Stimulated activated CD8-positive, alpha-beta memory T cell treated with anti-CD3 and anti-CD28 coated beads, Interleukin-15, amount 100 ng/mL, for 24 hours (primary cell): ENCODE results near the gene ERG28.
A peak's percentile ranks its signal among the peaks of the same experiment; 100 is the strongest.

Experiments used
- DNase-seq: peaks from one replicate; pipeline ENCODE4 v3.0.0-alpha.2; 2020; ENCODE audit warnings: low read depth

ERG28 gene

GRCh38 chr14:75658957-75659356 lies 1.7 kb downstream of the ERG28 start:
- DNase-seq, result no peak

GRCh38 chr14:75657331-75657730 lies 3.3 kb downstream of the ERG28 start:
- no peak for DNase-seq

DNA sequence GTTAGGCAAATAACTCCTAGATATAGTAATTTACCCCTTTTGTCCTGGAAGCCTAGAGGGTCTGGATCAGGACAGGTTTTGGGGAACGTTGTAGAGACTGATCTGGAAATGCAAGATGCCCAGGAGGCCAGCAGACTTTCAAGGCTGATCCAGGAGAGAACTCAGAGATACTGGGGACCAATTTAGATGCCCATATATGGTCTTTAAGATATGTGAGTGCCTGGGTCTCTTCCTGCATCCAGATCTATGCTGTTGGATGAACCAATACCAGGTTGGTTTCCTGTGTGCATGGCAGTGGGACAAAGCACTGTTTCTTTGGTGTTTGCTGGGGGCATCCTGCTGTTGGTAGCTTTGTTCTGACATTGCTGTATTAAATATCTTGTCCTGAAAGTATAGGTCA lies 5.4 kb downstream of the ERG28 start:
- DNase-seq, result no peak

- peak; percentile 70 for DNase-seq
Observed at GRCh38 chr14:75654127-75654732, 6.4 kb downstream of the ERG28 start.

GRCh38 chr14:75653563-75653962 lies 7.1 kb downstream of the ERG28 start:
- DNase-seq, result no peak

DNA sequence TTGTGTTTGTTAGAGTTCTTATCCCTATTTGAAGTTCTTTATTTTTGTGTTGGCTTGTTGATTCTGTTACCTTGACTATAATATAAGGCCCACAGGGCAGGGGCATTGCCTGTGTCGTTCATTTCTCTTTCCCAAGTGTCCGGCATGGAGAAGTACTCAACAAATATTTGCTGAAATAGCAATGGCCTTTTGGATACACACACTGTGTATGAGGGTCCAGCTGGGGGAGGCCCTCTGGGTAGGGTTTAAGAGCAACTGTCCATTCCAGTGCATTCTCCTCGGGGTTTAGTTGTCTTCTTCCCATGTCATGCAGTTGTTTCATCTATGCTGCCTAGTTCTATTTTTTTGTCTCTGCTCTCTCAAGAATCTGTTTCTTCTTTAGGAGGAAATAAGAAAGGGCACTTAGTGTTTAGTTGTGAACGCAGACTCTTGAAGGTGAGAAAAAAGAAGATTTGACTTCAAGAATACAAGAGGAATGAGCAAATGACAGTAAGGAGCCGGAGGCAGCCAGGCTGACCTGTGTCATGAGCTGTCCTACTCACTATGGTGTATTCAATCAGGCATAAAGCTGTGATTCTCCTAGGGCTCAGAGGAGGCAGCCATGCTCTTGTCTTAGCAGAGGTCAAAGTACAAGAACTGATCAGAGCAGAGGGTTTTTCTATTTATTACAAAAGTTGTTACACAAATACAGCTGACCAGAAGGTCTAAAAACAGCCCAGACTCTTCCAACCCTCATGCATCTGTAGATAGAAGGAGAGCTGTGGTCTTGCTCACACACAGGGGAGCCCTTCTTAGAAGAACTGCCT lies 10.2 kb downstream of the ERG28 start:
- DNase-seq, result no peak

GRCh38 chr14:75649773-75650172 lies 10.9 kb downstream of the ERG28 start:
- no peak for DNase-seq

- no peak for DNase-seq
Observed at GRCh38 chr14:75649337-75649736, 11.3 kb downstream of the ERG28 start.

- no peak for DNase-seq
Observed at GRCh38 chr14:75648066-75648838, 12.4 kb downstream of the ERG28 start.

GRCh38 chr14:75647640-75648039 lies 13.0 kb downstream of the ERG28 start:
- DNase-seq, result no peak

DNA sequence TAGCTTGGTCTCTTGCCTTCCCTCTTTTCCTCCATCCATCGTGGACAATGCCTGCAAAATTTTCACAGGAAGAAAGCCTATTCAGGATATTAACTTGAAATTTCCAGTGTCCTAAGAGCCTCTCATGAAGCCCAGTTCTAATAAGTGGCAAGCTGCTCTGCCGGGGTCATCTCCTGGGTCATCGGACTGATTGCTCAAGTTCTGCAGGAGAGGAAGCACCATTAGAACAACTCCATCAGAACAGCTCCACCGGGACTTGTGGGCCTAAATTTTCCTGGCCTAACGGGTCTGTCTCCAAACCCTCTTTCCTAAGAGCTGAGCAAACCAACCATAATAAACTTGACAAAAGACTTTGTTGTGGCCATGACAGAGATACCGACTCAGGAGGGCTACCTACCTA lies 13.9 kb downstream of the ERG28 start:
- DNase-seq, result no peak

- DNase-seq, result no peak
Observed at GRCh38 chr14:75645056-75645455, 15.6 kb downstream of the ERG28 start.

GRCh38 chr14:75643985-75644384 lies 16.7 kb downstream of the ERG28 start:
- DNase-seq, result no peak

GRCh38 chr14:75640876-75641275 lies 19.8 kb downstream of the ERG28 start:
- no peak for DNase-seq

- DNase-seq, result no peak
Observed at GRCh38 chr14:75636100-75636692, 24.5 kb downstream of the ERG28 start.

DNA sequence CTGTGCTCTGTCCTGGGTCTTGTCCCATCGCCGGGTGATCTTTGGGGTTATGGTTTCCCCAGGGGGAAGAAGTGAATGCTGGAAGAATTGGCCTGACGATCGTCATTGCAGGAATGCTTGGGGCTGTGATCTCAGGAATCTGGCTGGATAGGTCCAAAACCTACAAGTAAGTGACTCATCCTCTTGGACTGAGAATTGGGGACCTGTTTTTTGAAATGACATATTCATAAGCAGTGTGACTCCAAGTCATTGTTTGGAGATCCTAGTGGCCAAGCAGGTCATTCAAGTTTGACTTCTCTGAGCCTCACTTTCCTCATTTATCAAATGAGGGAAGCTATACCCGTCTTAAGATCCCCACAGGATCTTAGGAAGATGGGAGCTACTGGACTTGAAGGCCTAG lies 25.8 kb downstream of the ERG28 start:
- DNase-seq, result no peak

DNA sequence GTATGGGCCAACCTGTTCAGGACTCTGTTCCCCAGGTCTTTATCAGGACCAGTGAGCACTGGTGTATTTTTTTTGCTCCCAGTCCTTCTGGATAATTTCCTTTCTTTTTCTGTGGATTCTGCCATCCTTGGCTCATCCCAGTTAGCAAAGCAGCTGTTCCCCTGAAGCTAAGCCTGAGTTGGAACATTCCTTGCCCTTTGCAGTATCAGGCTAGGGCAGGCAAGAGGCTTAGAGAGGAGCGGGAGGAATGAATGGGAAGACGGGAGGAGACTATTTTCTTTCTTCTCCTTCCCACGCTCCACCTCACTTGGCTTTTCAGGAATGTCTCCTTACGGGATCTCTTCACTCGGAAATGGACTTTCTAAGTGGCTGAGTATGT lies 29.2 kb downstream of the ERG28 start:
- no peak for DNase-seq

DNA sequence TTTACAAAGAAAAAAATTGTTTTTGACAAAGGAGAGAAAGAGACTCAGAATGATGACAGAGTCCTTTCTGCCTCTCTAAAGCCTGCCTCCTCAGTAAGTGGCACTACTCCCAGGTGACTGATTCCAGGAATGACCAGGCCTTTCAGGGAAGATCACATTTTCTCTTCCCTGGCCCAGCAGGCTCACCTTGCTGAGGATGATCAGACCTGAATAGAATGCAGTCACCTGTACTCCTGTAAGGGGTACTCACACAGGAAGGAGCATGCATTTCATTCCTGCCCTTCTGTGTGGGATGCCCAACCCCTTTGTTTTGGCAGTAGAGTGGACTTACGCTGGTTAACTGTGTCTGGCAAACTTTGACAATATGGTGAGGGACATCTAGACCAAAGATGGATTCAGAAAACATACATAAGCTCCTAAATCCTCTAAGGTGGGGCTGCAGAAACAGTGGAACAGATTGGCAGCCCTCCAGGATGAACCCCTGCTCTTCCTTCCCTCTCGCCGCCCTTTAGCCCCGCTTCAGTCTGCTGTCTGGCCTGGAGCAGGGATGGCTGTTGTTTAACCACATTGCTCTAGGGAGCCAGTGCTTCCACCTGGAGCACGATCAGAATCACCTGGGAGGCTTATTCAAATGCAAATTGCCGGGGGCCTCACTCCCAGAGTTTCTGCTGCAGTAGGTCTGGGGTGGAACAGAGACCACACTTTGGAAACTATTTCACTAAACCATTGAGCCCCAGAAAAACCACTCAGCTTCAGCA lies 29.8 kb downstream of the ERG28 start:
- no peak for DNase-seq

DNA sequence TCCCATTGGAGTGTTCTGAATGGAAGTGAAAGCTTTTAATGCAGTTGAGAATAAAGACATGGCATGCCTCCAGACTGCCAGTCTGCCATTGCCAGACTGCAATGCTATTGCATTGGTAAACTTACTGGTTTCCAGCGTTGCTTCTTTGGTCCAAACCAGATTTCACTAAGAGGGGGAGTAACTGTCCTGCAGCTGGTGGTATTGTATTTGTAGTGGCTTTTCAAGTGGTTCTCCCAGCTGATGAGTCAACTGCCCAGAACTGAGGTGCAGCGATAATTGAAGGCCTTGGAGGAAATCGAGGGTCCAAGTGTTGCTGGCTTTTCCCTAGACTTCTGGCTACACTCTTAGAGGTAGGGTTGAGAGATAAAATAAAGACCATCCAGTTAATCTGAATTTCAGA lies 31.9 kb downstream of the ERG28 start:
- no peak for DNase-seq

GRCh38 chr14:75627406-75627805 lies 33.3 kb downstream of the ERG28 start:
- DNase-seq, result no peak

DNA sequence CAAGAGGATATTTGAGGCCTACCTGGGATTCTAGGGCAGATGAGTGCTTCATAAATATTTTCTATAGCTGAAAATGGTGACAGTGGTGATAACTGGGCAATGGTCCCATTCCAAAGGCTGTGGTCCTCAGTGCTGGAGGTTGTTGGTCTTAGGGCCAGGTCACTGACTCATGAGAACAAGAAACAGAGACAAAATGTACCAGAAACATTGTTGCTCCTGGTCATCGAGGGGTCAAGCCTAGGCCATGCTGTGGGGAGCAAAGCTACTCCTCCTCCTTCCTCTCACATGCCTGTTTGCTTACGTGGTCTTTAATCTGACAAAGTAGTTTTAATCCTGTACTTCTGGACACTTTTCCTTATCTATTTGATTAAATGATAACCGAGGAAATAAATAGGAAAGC lies 33.8 kb downstream of the ERG28 start:
- DNase-seq, result no peak

- DNase-seq, result no peak
Observed at GRCh38 chr14:75626396-75626795, 34.3 kb downstream of the ERG28 start.
